ENCODE measurements around the gene MYO16. TPM values are rescaled to one million over a fixed set of nuclear protein-coding genes. Genes with fewer than 3 reads are reported as not detected.

The MYO16 gene
- total and polyA plus RNA-seq, 8 donors: 0.03 to 0.47 (median 0.16) TPM

DNA sequence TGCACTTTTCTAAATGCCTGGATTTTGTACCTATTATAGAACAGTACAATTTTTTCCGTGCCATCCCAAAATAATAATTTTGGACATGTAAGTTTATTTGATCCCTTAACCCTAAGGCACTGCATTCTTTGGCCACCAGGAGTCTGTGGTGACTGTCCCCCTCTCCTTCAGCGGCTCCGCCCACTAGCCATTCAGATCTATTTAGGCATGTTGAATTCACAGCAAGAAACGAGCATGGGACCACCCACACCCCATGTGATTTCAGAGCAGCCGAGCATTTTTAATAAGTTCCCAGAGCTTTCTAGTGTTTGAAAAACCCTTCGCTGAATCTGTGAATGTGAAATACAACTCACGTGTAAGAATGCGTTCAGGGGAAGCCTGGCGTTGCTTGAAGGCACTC, 567.5 kb downstream of the MYO16 start:
- Histone ChIP-seq H3K9me3 (no peaks in the 10 kb centered on the region), H3K4me1 (no peaks in the 10 kb centered on the region), H3K27ac (no peak overlapping the region), H3K4me3 (no peak overlapping the region), H3K36me3 (no peaks in the 10 kb centered on the region), H3K27me3 (peaks cover 0 to 6% (median 0%) of the 10 kb centered on the region in 4 donors)
- FAIRE-seq: no peak
- DNase-seq: no peak
- 73 to 80% methylated on average over 9 of the region's 9 CpGs for WGBS, 2 donors
- no peak for ATAC-seq
- TF ChIP-seq, protein P1, sequence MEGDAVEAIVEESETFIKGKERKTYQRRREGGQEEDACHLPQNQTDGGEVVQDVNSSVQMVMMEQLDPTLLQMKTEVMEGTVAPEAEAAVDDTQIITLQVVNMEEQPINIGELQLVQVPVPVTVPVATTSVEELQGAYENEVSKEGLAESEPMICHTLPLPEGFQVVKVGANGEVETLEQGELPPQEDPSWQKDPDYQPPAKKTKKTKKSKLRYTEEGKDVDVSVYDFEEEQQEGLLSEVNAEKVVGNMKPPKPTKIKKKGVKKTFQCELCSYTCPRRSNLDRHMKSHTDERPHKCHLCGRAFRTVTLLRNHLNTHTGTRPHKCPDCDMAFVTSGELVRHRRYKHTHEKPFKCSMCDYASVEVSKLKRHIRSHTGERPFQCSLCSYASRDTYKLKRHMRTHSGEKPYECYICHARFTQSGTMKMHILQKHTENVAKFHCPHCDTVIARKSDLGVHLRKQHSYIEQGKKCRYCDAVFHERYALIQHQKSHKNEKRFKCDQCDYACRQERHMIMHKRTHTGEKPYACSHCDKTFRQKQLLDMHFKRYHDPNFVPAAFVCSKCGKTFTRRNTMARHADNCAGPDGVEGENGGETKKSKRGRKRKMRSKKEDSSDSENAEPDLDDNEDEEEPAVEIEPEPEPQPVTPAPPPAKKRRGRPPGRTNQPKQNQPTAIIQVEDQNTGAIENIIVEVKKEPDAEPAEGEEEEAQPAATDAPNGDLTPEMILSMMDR (IDR thresholded peaks at IDR 0.05): no peak
- intact Hi-C loops (cut with DNase I): no loop called here

DNA sequence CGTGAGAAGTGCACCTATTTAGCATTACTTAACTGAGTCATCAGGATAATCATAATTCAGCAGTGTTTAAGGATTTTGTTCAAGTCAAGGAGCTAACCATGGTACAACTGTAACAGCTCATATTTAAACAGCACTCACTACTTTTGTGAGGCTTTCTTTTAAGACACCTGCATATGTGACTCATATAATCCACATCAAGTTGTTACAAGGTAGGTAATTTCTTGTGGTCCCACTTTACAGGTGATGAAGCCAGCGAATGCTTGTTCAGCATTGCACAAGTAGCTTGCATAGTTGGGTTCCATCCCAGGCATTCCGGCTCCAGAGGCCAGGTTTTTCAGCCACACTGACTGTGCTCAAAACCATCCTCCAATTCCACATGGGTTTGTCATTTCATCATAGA, 569.2 kb downstream of the MYO16 start:
- no peak overlapping the region for H3K4me3 ChIP-seq
- ATAC-seq: no peak

DNA sequence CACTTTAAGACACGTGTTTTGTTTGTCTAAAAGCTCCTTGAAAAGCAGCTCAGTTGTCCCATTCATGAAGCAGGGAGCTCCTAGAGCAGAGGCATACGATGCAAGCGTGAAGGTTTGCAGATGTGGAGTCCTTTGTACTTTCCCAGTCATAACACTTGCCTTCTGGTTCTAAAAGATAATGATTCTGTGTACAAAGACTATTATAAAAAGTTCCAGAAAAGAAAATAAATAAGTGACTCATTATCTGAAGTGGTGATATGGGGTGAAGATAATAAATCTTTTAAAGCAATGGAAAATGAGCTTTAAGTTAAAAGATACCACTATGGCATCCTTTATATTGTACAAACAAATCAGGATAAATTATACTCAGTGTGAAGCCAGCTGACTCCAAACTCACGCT, 569.9 kb downstream of the MYO16 start:
- H3K27me3 ChIP-seq: peaks cover 0 to 6% (median 0%) of the 10 kb centered on the region in 4 donors
- no peaks in the 10 kb centered on the region for H3K4me1 ChIP-seq
- 29 to 44% methylated on average over 4 of the region's 4 CpGs for WGBS, 2 donors
- H3K9me3 ChIP-seq: no peaks in the 10 kb centered on the region
- H3K27ac ChIP-seq: no peak overlapping the region
- DNase-seq: no peak
- TF ChIP-seq, protein P1 (IDR thresholded peaks at IDR 0.05): no peak
- H3K4me3 ChIP-seq: no peak overlapping the region
- no peaks in the 10 kb centered on the region for H3K36me3 ChIP-seq
- ATAC-seq: no peak
- FAIRE-seq: no peak
- intact Hi-C loops (cut with DNase I): no loop called here

More for the DNA sequence above, 569.2 kb downstream of the MYO16 start:
- TF ChIP-seq, protein P1 (IDR thresholded peaks at IDR 0.05): no peak
- intact Hi-C loops (cut with DNase I): no loop called here
- Histone ChIP-seq H3K27me3 (peaks cover 0 to 6% (median 0%) of the 10 kb centered on the region in 4 donors), H3K9me3 (no peaks in the 10 kb centered on the region), H3K27ac (no peak overlapping the region), H3K36me3 (no peaks in the 10 kb centered on the region), H3K4me1 (no peaks in the 10 kb centered on the region)
- WGBS, 2 donors: 64 to 79% methylated on average over 3 of the region's 3 CpGs
- DNase-seq (no peak), FAIRE-seq (no peak)

DNA sequence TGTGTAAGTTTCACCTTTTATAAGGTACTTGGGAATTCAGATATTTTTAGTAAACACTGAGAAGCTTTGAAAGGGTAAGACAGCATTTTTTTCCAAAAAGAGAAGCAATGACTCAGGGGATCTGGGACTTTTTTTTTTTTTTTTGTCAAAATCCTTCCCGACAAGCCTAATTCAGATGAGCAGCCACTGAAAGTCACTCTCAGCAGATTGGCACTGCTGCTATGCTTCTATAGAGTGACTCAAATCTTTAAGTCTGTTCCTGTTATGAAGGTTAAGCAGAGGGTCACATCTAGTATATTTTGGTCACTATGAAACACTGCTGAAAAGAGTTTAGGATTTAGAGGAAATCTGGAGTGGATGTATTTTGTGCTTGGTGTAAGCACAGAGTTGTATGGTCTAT, 571.1 kb downstream of the MYO16 start:
- H3K27me3 ChIP-seq: peaks cover 0 to 6% (median 0%) of the 10 kb centered on the region in 4 donors
- no peaks in the 10 kb centered on the region for H3K9me3 ChIP-seq
- no peak for ATAC-seq
- TF ChIP-seq, protein P1 (IDR thresholded peaks at IDR 0.05): no peak
- no peak overlapping the region for H3K4me3 ChIP-seq
- no peak overlapping the region for H3K27ac ChIP-seq
- no peak for DNase-seq
- intact Hi-C loops (cut with DNase I): no loop called here
- no peak for FAIRE-seq
- no peaks in the 10 kb centered on the region for H3K36me3 ChIP-seq
- 65 to 70% methylated on average over 1 of the region's 1 CpG for WGBS, 2 donors
- no peaks in the 10 kb centered on the region for H3K4me1 ChIP-seq

DNA sequence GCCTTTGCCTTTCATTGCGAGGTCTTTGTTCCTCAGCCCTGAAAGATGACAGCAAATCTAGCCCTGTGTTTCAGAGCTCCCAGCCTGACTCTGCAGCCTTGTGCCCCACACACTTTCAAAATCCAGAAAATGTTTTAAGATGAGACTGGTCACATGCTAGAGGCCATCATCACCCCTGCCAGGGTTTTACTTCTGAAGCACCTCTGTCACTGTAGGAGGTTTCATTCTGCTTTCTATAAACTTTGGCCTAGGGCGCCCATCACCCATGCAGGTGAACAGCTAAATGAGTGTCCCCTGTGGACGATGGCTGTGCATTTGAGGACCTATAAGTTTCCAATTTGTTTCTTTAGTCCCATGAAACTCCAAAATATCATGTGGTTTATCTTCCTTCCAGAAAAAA, 574.2 kb downstream of the MYO16 start:
- TF ChIP-seq, protein P1 (IDR thresholded peaks at IDR 0.05): no peak
- Histone ChIP-seq H3K9me3 (no peaks in the 10 kb centered on the region), H3K4me3 (no peak overlapping the region), H3K27me3 (no peaks in the 10 kb centered on the region), H3K27ac (no peak overlapping the region), H3K4me1 (no peaks in the 10 kb centered on the region), H3K36me3 (no peaks in the 10 kb centered on the region)
- no peak for ATAC-seq
- DNase-seq: no peak
- no peak for FAIRE-seq
- 77 to 90% methylated on average over 3 of the region's 3 CpGs for WGBS, 2 donors
- intact Hi-C loops (cut with DNase I): no loop called here
